GM21576 (cell line): ENCODE measurements around the gene MUS81.

ENCODE experiments used
- ATAC-seq: cut with Tn5 transposase; IDR thresholded peaks from one replicate; pipeline ENCODE4 v1.9.1; 2021; ENCODE audit warnings: mild to moderate bottlenecking, moderate library complexity; ENCODE audit not compliant: unreplicated experiment

Gene MUS81

DNA sequence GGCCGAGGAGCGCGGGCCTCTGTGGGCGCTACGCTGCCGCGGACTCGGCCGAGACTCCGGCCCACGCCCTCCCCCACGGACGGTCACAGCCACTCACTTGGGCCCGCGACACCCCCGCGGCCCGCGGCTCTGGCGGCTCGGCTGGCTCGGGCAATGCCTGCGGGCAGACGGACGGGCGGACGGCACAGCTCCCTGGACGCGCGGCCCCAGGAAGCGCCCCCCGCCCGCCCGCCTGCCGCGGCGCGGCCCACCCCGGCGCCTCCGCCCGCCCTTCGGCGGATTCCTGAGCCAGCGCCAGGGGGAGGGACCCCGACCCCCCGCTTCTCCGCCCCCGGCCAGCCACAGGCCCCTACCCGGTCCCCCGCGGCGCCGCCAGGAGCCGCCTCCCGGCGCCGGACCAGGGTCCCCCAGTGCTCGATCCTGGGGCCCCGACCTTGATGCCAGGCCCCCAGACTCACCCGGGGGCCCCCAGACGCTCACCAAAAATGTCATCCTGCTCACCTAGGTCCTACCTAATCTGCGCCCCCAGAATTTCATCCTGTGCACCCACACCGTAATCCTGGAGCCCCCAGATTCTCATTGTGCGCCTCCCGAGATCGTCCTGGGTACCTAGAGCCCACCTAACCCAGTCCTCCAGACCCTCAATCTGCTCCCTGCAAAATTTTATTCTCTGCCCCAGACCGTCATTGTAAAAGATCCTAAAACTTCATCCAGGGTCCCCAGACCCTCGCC lies 12.5 kb downstream of the MUS81 start, which contains the start of gene EFEMP2:
Gene EFEMP2, minus strand, starts transcription at position 215 of the 732 bp plus-strand sequence. CDS start 446 bp downstream, outside the sequence.
- no peak for ATAC-seq

DNA sequence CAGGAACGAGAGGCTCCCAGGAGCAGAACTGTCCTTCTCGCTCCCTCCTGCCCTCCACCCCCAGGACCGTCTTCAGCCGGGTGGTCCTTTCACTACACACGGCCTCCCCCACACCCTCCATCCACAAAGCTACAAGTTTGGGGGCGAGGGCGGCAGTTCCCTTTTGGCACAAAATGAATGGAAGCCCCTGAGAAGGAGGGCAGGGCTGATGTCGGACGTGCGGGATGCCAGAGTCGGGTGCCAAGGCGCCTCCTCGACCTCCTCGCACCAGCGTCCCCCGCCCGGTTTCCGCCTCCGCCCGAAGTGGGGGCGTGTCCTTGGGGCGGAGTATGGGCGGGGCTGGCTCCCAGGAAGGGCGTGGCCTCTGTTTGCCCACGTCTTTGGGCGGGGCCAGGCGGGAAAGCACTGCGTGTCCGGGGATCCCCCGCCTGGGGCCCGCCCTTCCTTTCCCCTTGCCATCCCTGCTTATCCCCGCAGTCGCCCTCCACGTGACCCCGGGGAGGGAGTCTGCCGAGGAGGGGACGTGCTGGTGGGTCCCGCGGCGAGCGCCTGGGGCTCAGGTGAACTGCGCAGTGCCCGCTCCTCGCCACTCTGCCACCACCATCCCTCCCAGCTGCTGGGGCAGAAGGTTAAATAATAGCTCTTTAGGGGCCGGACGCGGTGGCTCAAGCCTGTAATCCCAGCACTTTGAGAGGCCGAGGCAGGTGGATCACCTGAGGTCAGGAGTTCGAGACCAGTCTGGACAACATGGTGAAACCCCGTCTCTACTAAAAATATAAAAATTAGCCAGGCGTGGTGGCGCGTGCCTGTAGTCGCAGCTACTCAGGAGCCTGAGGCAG lies 13.3 kb downstream of the MUS81 start:
- ATAC-seq: peak; percentile 82

DNA sequence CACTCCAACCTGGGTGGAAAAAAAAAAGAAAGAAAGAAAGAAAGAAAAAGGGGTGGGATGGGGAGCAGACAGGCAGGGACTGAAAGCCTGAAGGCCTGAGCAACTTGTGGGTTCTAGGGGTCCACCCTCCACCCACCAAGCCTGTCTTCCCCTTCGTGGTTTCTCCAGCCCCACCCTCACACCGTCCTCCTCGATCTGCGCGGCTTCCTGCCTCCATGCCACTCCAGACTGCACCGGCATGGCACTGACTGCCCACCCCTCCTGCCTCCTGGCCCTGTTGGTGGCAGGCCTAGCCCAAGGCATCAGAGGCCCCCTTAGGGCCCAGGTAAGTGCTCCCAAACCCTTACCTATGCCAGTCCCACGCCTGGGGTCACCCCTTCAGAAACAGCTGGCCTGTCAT lies 19.4 kb downstream of the MUS81 start, which contains the start of gene CTSW:
Gene CTSW, plus strand, starts transcription at position 221 of the 400 bp plus-strand sequence. Its CDS starts 18 bp downstream, at position 239.
- no peak for ATAC-seq

DNA sequence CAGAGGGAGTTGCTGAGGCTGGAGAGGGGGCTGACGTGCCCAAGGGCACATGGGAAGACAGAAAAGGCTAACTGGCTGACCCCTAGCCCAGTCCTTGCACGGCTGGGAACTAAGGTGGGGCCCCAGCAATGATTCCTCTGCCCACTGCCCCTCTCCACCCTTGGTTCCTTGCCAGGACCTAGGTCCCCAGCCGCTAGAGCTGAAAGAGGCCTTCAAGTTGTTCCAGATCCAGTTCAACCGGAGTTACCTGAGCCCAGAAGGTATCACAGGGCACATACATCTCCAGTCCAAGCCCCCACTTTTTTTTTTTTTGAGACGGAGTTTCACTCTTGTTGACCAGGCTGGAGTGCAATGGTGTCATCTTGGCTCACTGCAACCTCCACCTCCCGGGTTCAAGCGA lies 19.8 kb downstream of the MUS81 start:
- no peak for ATAC-seq

GRCh38 chr11:65880844-65881421 lies 20.7 kb downstream of the MUS81 start:
- no peak for ATAC-seq

- ATAC-seq: no peak
These were observed 22.2 kb downstream of the MUS81 start for GRCh38 chr11:65882120-65883057.

- no peak for ATAC-seq
These were observed 23.0 kb downstream of the MUS81 start for GRCh38 chr11:65883058-65883761.

GRCh38 chr11:65883786-65884715 lies 23.8 kb downstream of the MUS81 start:
- no peak for ATAC-seq

- no peak for ATAC-seq
These were observed 24.5 kb downstream of the MUS81 start for GRCh38 chr11:65884716-65885092.

DNA sequence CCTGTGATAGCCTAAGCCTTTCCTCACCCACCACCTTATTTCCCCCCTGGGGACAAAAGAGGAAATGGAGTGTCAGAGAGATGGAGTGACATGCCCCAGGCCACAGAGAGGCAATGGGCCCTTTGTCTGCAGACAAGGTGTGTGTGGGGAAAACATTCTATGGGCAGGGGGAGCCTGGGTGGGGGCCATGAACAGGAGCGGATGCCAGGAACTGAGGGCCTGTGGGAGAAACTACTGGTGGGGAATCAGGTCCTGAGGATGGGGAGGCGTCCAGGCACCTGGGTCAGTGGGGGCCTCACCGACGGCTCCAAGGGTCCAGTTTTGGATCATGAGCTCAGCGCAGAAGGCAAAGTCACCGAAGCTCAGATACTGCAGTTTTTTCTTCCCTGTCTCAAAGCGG lies 25.0 kb downstream of the MUS81 start:
- no peak for ATAC-seq

GRCh38 chr11:65885808-65886536 lies 25.7 kb downstream of the MUS81 start:
- no peak for ATAC-seq

DNA sequence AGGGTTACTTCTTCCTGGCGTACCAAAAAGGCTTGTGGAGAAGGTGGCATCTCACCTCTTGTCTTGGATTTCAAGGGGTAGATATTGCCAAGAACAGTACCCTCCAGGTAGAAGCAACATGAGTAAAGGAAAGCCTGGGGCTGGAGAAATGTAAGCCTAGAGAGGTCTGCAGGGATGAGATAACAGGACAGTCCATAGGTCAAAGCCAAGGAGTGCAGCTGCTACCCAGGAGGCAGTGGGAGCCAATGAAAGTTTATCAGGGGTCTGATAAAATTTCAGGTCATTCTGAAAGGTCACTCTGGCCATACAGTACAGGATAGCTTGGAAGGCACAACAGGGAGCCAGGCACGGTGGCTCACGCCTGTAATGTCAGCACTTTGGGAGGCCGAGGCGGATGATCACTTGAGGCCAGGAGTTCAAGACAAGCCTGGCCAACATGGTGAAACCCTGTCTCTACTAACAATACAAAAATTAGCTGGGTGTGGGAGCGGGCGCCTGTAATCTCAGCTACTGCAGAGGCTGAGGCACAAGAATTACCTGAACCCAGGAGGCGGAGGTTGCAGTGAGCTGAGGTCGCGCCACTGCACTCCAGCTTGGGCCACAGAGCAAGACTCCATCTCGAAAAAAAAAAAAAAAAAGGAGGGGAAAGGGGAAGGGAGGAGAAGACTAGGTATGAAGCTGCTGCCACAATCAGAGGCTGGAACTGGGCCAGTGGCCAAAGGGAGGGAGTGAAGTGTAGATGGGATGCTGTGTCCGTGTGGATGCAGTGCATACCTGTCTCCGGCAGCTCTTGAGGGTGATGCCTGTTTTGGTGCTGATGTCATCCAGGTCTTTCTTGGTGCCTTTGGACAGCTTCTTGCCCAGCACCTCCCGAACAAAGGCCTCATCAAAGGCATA lies 26.8 kb downstream of the MUS81 start:
- ATAC-seq: no peak

DNA sequence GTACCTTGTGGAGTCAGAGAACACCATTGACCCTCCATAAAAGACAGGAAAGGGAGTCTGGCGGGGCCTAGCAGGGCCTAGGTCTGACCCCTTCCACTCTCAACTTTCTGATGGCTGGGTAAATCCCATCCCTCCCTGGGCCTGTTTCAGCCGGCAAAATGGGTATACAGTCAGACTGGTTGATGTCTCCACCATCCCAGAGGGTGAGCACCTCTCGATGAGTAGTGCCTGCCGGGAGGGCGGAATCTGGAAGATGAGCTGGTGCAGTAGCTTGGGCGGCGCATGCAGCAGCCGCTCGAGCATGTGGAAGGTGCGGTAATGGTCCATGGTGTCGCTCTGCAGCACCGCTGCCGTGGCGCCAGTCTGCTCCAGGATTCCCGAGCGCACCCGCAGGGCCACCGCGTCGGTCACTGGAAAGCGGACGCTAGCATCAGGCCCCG lies 27.5 kb downstream of the MUS81 start:
- ATAC-seq: no peak

- peak; percentile 38 for ATAC-seq
These were observed 28.1 kb downstream of the MUS81 start, which contains the start of gene FIBP for GRCh38 chr11:65888163-65888814. Gene FIBP, minus strand, starts transcription at chr11:65888471. Its CDS starts 53 bp downstream, at chr11:65888418.

DNA sequence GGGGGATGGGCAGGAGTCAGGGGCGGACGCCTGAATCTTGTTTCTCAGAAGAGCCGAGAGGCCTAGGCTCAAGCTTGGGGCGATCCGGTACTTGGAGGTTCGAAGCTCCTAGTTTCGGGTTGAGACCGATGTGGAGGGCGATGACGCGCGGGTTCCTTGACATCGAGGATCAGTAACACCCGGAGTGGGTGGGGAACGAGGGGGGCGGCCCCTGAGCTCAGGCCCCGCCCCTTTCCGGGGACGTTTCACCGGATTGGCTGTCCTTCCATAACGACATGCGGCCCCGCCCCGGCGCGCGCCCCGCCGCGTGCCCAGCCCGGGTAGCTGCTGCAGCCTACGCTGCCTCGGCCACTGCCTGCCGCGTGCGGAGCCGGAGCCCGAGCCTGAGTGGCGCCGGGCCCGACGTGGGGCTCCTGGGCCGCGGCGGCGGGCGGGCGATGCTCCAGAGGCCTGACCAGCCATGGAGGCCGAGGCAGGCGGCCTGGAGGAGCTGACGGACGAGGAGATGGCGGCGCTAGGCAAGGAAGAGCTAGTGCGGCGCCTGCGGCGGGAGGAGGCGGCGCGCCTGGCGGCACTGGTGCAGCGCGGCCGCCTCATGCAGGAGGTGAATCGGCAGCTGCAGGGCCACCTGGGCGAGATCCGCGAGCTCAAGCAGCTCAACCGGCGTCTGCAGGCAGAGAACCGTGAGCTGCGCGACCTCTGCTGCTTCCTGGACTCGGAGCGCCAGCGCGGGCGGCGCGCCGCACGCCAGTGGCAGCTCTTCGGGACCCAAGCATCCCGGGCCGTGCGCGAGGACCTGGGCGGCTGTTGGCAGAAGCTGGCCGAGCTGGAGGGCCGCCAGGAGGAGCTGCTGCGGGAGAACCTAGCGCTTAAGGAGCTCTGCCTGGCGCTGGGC lies 30.3 kb downstream of the MUS81 start, which contains the start of gene CCDC85B:
Gene CCDC85B, plus strand, starts transcription at position 350 of the 895 bp plus-strand sequence. Its CDS starts 111 bp downstream, at position 461.
- ATAC-seq: peak; percentile 39
